ENCODE measurements around the gene GPM6B. TPM values are rescaled to one million over a fixed set of nuclear protein-coding genes. Genes with fewer than 3 reads are reported as not detected.

GPM6B gene
- total and polyA plus RNA-seq, 2 experiments from 2014 or later: 82.6 to 95.4 TPM

DNA sequence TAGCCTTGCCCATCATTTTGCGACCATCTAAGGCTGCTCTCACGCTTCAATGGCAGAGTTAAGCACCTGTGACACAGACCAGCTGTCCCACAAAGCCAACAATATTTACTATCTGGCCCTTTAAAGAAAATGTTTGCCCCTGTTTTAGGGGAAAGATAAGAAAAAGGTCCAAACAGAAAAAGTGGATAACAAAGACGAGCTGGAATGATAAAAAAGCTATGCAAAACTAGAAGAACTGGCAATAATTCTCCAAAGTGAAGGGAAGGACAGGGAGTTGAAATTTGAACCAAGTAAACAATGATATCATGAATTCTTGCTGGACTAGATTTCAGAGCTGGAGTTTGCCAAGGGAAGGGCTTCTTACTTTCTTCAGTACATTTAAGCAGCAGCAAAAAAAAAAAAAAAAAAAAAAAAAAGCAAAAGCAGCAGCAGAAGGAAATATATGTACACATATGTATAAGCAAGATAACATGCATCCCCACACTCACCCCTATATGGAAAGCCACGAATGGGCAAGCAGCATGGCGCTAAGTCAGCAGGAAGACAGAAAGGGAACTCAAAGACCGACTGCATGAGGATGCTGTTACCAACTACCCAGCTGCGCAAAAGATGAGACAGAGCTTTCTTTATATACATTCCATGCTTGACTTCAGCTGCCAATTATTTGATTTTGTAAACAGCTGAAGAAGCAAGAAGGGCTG is 94.9 kb downstream of the GPM6B start (continued):
- TF ChIP-seq, protein P1, sequence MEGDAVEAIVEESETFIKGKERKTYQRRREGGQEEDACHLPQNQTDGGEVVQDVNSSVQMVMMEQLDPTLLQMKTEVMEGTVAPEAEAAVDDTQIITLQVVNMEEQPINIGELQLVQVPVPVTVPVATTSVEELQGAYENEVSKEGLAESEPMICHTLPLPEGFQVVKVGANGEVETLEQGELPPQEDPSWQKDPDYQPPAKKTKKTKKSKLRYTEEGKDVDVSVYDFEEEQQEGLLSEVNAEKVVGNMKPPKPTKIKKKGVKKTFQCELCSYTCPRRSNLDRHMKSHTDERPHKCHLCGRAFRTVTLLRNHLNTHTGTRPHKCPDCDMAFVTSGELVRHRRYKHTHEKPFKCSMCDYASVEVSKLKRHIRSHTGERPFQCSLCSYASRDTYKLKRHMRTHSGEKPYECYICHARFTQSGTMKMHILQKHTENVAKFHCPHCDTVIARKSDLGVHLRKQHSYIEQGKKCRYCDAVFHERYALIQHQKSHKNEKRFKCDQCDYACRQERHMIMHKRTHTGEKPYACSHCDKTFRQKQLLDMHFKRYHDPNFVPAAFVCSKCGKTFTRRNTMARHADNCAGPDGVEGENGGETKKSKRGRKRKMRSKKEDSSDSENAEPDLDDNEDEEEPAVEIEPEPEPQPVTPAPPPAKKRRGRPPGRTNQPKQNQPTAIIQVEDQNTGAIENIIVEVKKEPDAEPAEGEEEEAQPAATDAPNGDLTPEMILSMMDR (conservative IDR thresholded peaks at IDR 0.05; ENCODE audit: low read depth in 2 of 2): no peak
- TF ChIP-seq STAT1 (IDR thresholded peaks at IDR 0.05; ENCODE audit: unreplicated experiment): no peak
- no peak for TF ChIP-seq ZNF331 (CRISPR knock-in tag; IDR thresholded peaks at IDR 0.05; ENCODE audit: low read depth)
- TF ChIP-seq, protein P2, sequence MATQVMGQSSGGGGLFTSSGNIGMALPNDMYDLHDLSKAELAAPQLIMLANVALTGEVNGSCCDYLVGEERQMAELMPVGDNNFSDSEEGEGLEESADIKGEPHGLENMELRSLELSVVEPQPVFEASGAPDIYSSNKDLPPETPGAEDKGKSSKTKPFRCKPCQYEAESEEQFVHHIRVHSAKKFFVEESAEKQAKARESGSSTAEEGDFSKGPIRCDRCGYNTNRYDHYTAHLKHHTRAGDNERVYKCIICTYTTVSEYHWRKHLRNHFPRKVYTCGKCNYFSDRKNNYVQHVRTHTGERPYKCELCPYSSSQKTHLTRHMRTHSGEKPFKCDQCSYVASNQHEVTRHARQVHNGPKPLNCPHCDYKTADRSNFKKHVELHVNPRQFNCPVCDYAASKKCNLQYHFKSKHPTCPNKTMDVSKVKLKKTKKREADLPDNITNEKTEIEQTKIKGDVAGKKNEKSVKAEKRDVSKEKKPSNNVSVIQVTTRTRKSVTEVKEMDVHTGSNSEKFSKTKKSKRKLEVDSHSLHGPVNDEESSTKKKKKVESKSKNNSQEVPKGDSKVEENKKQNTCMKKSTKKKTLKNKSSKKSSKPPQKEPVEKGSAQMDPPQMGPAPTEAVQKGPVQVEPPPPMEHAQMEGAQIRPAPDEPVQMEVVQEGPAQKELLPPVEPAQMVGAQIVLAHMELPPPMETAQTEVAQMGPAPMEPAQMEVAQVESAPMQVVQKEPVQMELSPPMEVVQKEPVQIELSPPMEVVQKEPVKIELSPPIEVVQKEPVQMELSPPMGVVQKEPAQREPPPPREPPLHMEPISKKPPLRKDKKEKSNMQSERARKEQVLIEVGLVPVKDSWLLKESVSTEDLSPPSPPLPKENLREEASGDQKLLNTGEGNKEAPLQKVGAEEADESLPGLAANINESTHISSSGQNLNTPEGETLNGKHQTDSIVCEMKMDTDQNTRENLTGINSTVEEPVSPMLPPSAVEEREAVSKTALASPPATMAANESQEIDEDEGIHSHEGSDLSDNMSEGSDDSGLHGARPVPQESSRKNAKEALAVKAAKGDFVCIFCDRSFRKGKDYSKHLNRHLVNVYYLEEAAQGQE (IDR thresholded peaks at IDR 0.05; ENCODE audit: unreplicated experiment): no peak
- no peak for TF ChIP-seq NANOG (IDR thresholded peaks at IDR 0.05; ENCODE audit: borderline replicate concordance)
- TF ChIP-seq, protein P3, sequence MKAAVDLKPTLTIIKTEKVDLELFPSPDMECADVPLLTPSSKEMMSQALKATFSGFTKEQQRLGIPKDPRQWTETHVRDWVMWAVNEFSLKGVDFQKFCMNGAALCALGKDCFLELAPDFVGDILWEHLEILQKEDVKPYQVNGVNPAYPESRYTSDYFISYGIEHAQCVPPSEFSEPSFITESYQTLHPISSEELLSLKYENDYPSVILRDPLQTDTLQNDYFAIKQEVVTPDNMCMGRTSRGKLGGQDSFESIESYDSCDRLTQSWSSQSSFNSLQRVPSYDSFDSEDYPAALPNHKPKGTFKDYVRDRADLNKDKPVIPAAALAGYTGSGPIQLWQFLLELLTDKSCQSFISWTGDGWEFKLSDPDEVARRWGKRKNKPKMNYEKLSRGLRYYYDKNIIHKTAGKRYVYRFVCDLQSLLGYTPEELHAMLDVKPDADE (IDR thresholded peaks at IDR 0.05): no peak
- TF ChIP-seq JUNB (IDR thresholded peaks at IDR 0.05; ENCODE audit: unreplicated experiment): no peak

DNA sequence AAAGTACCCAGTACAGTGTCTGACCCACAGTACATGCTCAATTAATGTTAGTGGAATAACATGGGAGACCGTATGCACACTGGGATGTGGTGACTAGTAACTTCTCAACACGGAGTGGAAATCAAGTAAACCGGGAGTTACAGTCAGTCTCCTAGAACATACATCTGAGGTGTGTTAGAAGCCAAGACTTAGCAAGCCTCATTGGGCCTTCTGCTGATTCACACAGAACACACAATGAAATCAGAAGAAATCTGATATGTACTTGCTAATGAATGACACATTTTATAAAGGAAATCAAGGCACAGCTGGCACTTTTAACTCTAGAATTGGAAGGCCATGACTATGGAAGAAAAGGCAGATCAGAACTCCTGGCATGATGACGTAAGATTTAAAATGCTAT is 95.5 kb downstream of the GPM6B start:
- no peak overlapping the region for H3K4me2 ChIP-seq
- Mint-ChIP-seq H3K9me3 (no peaks in the 10 kb centered on the region), H3K27me3 (ENCODE audit: insufficient read depth, low read depth, poor library complexity) (no peaks in the 10 kb centered on the region), H3K4me1 (peaks cover 2% of the 10 kb centered on the region; the same call in 1 of the 3 replicates), H3K27ac (no peak overlapping the region), H3K4me3 (no peak overlapping the region), H3K36me3 (ENCODE audit: low read depth) (peaks cover 40% of the 10 kb centered on the region)
- peaks cover 17% of the 10 kb centered on the region for H3K79me2 ChIP-seq (replicated peaks; ENCODE audit: insufficient read depth)
- H3K36me3 ChIP-seq (ENCODE audit: insufficient read depth): no peaks in the 10 kb centered on the region
- H4K20me1 ChIP-seq (replicated peaks; ENCODE audit: insufficient read depth): no peaks in the 10 kb centered on the region
- ATAC-seq: no peak
- H3K27ac ChIP-seq (ENCODE audit: low read depth): no peak overlapping the region
- no peak overlapping the region for H2AFZ ChIP-seq
- no peaks in the 10 kb centered on the region for H3K4me1 ChIP-seq (ENCODE audit: insufficient read depth)
- DNase-seq (ENCODE audit: low spot score): no peak
- no peaks in the 10 kb centered on the region for H3K9me2 ChIP-seq (ENCODE audit: insufficient read depth)
- no peaks in the 10 kb centered on the region for H3F3A ChIP-seq (replicated peaks; ENCODE audit: low read depth)
- H3K4me3 ChIP-seq: no peak overlapping the region
- H3K27me3 ChIP-seq (ENCODE audit: insufficient read depth): no peaks in the 10 kb centered on the region
- TF ChIP-seq ZNF114 (CRISPR knock-in tag; IDR thresholded peaks at IDR 0.05) (no peak), ZNF331 (CRISPR knock-in tag; IDR thresholded peaks at IDR 0.05; ENCODE audit: low read depth) (no peak), JUNB (IDR thresholded peaks at IDR 0.05; ENCODE audit: unreplicated experiment) (no peak), STAT1 (IDR thresholded peaks at IDR 0.05; ENCODE audit: unreplicated experiment) (no peak), NANOG (IDR thresholded peaks at IDR 0.05; ENCODE audit: borderline replicate concordance) (no peak), CREB1 (CRISPR knock-in tag; IDR thresholded peaks at IDR 0.05; ENCODE audit: low read depth) (no peak), POLR2AphosphoS5 (IDR thresholded peaks at IDR 0.05; ENCODE audit: low read depth) (no peak)
- TF ChIP-seq, protein P3 (IDR thresholded peaks at IDR 0.05): no peak
- TF ChIP-seq, protein P2 (IDR thresholded peaks at IDR 0.05; ENCODE audit: unreplicated experiment): no peak
- TF ChIP-seq, protein P1 (conservative IDR thresholded peaks at IDR 0.05; ENCODE audit: low read depth in 2 of 2): no peak

All from GM23338 (cell line).